MG63 (cell line): ENCODE data around the gene DDX39A. TPM values are rescaled to one million over a fixed set of nuclear protein-coding genes. Genes with fewer than 3 reads are reported as not detected.
"Not testable (repeated sequence)": the region's sequence is repeated elsewhere in the genome, so short reads cannot be mapped to it uniquely, and the experiment has no call there.

Experiments
- DNase-seq: peaks from one replicate; pipeline ENCODE4 v3.0.0-alpha.2; 2020
- H3K27me3 ChIP-seq: fragments of 250-450 bp; sonication (Bioruptor Pico); 2 replicates; pipeline ENCODE4 v1.5.1; 2020; ENCODE audit warnings: mild to moderate bottlenecking, moderate library complexity
- H3K36me3 ChIP-seq: fragments of 250-450 bp; sonication (Bioruptor Pico); 2 replicates; pipeline ENCODE4 v1.5.1; 2020; ENCODE audit warnings: mild to moderate bottlenecking, moderate library complexity
- H3K4me3 ChIP-seq: fragments of 250-450 bp; sonication (Bioruptor Pico); 2 replicates; pipeline ENCODE4 v1.5.1; 2020; ENCODE audit warnings: mild to moderate bottlenecking, moderate library complexity
- H3K9me3 ChIP-seq: fragments of 250-450 bp; sonication (Bioruptor Pico); 2 replicates; pipeline ENCODE4 v1.5.1; 2020; ENCODE audit warnings: mild to moderate bottlenecking, moderate library complexity
- total RNA-seq: library from RNA; depleted of rRNA; stranded (reverse); fragments of >200 nt; shearing (Covaris generic); gene quantifications from 2 replicates; pipeline ENCODE4 v1.2.3, GENCODE V29; 2014; ENCODE audit warnings: low replicate concordance

The DDX39A gene
- total RNA-seq, 1 experiment from 2014 or later: 342 TPM

DNA sequence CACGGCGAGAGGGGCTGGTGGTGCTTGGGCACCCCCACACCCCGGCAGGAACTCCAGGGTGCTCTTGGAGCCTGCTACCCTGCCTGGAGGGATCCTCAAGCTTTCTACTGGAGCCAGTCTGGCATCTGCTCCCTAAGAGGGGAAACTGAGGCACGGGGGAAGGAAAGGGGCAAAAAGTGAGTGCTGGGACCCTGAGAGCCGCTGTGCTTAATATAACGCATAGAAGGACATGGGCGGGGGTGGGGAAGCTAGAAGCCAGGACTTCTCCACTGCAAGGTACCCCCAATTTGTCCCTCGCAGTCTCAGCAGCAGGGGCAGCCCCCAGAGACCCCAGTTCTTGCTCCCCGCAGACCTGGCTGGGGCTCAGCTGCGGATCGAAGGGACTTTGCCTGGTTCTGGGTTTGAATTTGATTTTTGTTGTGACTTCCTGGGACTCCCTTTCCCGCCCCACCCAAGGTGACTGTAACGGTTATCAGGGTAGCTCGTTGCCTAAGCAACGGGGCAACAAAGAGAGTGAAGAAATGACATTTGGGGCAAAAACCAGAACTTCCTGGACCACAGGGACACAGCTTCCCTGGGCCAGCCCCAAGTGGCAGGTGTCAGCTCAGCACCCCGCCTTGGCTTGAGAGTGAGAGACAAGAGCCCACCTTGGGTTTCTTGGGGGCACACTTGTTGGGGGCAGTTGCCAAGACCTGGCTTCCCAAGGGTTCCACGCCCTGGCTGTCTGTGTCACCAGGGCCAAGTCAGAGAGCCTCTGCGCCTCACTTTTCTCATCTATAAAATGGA lies 37.3 kb downstream of the DDX39A start:
- peaks cover 20% of the 10 kb centered on the region for H3K36me3 ChIP-seq
- DNase-seq: peak; percentile 43
- peak overlapping the region; percentile 85 for H3K4me3 ChIP-seq
- no peaks in the 10 kb centered on the region for H3K9me3 ChIP-seq
- no peaks in the 10 kb centered on the region for H3K27me3 ChIP-seq

DNA sequence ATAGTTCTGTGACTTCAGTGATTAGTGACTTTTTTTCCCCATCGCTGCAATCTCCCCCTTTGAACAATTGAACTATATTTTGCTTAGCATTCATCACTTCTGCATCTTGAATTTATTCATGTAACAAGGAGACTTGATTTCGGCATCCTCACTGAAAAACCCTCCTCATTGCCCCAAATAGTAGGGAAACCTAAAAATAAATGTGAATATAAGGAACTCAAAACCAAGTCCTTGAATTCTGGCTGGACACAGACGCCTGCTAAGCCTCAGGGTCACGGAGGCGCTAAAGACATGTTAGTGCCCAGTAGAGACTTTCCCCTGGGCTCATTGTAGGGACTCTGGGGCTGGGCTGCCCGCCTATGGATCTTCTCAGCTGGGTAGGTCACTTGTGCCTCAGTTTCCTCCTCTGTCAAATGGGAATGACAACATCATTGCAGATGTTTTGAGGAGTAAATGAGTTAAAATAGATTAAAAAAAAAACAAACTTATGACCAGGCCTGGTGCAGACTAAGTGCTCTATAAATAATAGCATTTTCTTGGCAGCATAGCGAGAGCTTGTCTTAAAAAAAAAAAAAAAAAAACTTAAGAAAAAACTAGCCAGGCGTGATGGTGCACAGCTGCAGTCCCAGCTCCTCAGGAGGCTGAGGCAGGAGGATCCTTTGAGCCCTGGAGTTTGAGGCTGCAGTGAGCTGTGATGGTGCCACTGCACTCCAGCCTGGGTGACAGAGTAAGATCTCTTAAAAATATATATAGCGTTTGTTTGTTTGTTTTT lies 39.7 kb downstream of the DDX39A start:
- H3K27me3 ChIP-seq: no peaks in the 10 kb centered on the region; the same call in 1 of the 2 replicates
- no peak for DNase-seq
- peaks cover 10% of the 10 kb centered on the region for H3K36me3 ChIP-seq
- no peak overlapping the region for H3K4me3 ChIP-seq
- no peaks in the 10 kb centered on the region for H3K9me3 ChIP-seq

DNA sequence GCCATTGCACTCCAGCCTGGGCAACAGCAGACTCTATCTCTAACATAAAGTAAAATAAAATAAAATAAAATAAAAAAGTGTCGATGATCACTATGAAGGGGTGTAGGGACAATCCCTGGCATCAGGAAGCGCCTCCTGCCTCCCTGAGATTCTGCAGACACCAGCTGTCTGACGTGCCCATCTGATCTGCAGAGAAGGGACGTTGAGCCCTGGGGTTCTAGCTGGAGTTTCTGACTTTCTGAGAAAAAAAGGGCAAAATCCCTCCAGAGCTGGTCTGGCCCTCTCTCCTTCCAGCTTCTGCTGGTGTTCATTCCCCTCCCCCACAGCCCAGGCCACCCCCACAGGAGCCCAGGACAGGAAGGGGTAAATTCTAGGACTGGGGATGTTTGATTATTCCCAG lies 40.3 kb downstream of the DDX39A start:
- H3K9me3 ChIP-seq: no peaks in the 10 kb centered on the region
- H3K36me3 ChIP-seq: peaks cover 10% of the 10 kb centered on the region
- H3K27me3 ChIP-seq: no peaks in the 10 kb centered on the region; the same call in 1 of the 2 replicates
- no peak overlapping the region for H3K4me3 ChIP-seq
- DNase-seq: no peak

DNA sequence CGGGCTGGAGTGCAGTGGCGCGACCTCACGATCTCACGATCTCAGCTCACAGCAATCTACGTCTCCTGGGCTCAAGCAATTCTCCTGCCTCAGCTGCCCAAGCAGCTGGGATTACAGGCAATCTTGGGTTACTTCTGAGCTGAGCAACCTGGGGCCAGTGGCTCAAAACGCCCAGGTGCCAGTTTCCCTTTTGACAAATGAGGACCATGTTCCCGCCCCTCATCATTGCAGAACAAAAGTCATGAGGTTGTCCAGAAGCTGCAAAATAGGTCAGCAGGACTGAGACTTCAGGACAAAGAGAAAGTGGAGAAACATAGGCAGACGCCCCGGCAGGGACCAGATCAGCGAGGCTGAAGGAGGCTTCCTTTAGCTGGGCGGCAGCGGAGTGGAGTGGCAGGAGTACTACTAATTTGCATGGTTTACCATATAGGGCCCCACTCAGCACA lies 41.2 kb downstream of the DDX39A start:
- no peaks in the 10 kb centered on the region; the same call in 1 of the 2 replicates for H3K27me3 ChIP-seq
- 0 out of 2 replicates have a peak, but pooled peaks cover 1% of the 10 kb centered on the region for H3K36me3 ChIP-seq
- no peak for DNase-seq
- H3K4me3 ChIP-seq: peak overlapping the region; percentile 14
- no peaks in the 10 kb centered on the region for H3K9me3 ChIP-seq

DNA sequence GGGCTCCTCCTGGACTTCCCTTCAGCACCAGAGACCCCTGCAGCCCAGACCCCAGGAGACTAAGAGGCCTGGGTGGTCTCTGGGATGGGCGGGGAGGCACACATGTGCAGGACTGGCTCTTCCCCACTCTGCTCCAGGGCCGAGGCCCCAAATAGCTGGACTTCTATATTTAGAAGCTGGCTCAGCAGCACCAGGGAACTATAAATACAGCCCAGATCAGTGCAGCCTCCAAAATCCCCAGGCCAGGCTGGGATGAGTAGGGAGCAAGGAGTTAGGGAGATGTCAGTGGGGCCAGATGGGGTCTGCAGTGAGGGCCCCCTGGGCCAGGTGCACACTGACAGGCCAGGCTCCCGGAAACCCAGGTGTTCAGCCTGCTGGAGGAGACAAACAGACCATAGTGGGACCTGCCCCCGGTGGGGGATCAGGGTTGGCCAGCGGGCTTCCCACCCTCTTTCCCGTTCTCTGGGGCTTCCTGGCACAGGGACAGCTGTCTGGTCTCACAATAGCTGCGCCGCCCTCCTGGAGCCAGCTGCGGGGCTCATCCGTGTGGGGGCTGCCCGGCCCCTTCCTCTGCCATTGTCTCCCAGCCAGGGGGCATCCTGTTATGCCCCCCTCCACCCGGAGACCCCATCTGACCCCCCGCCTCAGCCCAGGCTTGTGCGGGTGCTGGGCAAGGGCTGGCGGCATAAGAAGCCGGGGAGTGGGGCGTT lies 43.4 kb downstream of the DDX39A start:
- Histone ChIP-seq H3K36me3 (no peaks in the 10 kb centered on the region), H3K4me3 (no peak overlapping the region), H3K9me3 (no peaks in the 10 kb centered on the region), H3K27me3 (no peaks in the 10 kb centered on the region; the same call in 1 of the 2 replicates)
- DNase-seq: no peak

DNA sequence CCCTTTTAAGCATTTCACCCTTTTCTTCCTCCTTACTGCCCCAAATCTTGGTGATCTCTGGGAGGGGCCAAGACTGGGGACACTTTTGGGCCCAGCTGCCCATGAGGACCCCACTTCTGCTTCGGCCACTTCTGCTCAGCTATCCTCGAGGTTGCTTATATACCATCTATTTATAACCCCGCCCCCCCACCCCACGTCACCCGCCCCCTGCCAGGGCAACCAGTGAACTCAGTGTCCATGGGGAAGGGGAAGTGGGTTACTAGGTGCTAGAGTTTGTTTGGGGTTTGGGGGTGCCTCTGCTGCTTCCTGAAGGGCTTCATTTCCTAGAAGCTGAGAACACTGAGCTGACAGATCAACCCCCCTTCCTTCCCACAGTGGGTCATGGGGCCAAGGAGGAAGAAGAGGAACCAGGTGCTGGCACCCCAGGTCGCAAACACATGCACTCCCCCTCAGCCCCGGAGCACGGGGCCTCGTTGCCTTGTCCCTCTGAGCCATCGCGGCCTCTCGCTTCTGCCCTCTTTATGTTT lies 44.0 kb downstream of the DDX39A start:
- DNase-seq: no peak
- H3K9me3 ChIP-seq: no peaks in the 10 kb centered on the region
- H3K36me3 ChIP-seq: no peaks in the 10 kb centered on the region
- H3K27me3 ChIP-seq: no peaks in the 10 kb centered on the region; the same call in 1 of the 2 replicates
- H3K4me3 ChIP-seq: no peak overlapping the region

DNA sequence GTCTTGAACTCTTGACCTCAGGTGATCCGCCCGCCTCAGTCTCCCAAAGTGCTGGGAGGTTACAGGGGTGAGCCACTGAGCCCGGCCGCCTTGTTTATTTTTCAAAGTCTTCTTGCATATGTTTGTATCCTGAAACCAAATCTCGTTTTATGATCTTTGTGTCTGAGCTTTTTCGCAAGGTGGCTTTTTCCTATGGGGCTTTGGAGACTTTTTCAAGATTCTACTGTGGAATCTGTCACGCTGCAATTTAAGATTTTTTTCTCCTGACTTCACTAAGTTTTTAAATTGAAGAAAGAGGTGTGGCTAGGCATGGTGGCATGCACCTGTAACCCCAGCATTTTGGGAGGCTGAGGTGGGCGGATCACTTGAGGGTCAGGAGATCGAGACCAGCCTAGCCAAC lies 44.8 kb downstream of the DDX39A start:
- not testable (repeated sequence) for H3K9me3 ChIP-seq, H3K4me3 ChIP-seq, H3K36me3 ChIP-seq, H3K27me3 ChIP-seq, DNase-seq

DNA sequence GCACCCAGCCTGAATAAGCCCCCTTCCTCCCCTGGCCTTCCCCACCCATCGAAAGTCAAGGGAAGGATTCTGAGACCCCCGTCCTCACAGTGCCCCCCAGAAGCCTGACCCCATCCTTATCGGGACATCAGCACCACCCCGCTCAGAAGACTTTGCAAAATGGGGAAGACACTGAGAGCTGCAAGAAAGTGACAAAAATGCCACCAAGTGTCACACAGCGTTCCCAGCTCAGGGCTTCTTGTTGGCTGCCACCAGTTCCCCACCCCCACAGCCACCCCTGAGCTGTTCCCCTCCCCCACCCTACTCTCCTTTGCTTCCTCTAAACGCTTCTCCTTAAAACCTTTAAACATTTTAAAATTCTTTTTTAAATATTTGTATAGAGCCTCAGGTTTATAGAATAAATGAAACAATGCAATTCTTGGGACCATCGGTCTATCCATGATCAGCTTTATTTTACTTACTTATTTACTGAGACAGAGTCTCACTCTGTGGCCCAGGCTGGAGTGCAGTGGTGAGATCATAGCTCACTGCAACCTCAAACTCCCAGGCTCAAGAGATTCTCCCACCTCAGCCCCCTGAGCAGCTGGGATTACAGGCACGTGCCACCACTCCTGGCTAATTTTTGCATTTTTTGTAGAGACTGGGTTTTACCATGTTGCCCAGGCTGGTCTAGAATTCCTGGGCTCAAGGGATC lies 46.6 kb downstream of the DDX39A start:
- not testable (repeated sequence) for H3K4me3 ChIP-seq, H3K9me3 ChIP-seq, H3K27me3 ChIP-seq, H3K36me3 ChIP-seq, DNase-seq

DNA sequence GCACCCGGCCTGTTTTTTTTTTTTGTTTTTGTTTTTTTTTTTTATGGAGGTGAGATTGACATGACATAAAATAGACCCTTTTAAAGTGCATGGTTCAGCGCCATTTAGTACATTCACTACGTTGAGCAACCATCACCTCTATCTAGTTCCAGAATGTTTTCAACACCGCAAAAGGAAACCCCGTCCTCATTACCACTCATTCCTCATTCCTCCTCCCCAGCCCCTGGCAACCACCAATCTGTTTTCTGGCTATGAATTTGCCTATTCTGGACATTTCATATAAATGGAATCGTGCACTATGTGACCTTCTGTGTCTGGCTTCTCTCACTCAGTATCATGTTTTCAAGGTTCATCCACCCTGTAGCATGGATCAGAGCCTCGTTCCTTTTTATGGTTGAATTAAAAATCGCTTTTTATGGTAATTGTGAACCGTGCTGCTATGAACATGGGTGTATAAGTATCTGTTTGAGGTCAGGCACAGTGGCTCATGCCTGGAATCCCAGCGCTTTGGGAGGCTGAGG lies 47.8 kb downstream of the DDX39A start:
- no peak for DNase-seq
- Histone ChIP-seq H3K36me3 (no peaks in the 10 kb centered on the region), H3K9me3 (no peaks in the 10 kb centered on the region), H3K27me3 (no peaks in the 10 kb centered on the region; the same call in 1 of the 2 replicates), H3K4me3 (no peak overlapping the region)

DNA sequence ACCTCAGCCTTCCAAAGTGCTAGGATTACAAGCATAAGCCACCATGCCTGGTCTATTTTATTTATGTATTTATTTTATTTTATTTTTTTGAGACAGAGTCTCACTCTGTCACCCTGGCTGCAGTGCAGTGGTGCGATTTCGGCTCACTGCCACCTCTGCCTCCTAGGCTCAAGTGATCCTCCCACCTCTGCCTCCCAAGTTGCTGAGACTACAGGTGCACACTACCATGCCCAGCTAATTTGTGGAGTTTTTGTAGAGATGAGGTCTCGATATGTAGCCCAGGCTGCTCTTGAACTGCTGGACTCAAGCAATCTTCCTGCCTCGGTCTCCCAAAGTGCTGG lies 48.2 kb downstream of the DDX39A start:
- no peaks in the 10 kb centered on the region for H3K9me3 ChIP-seq
- no peak for DNase-seq
- no peak overlapping the region for H3K4me3 ChIP-seq
- no peaks in the 10 kb centered on the region for H3K36me3 ChIP-seq
- H3K27me3 ChIP-seq: no peaks in the 10 kb centered on the region; the same call in 1 of the 2 replicates

DNA sequence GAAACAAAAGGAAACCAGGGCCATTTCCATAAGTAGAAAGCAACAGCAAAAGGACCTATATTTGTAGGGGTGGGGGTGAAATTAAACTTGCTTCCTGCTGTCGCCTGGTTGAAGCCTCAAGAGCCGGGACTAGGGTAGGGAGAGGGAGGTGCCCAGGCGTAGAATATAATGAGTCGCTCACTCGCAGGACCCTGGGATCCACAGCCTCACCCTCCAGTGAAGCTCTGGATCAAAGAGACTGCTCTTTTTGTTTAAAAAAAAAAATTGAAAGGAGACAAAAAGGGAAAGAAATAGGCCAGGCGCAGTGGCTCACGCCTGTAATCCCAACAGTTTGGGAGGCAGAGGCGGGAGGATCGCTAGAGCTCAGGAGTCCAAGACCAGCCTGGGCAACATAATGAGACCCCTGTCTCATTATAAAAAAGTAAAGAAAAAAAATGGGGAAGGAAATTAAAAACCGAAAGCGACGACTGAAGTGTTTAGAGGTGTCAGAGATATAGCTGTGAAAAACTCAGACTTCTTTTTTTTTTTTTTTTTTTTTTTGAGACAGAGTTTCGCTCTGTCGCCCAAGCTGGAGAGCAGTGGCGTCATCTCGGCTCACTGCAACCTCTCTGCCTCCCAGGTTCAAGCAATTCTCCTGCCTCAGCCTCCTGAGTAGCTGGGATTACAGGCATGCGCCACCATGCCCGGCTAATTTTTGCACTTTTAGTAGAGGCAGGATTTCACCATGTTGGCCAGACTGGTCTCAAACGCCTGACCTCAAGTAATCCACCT lies 48.8 kb downstream of the DDX39A start:
- H3K36me3 ChIP-seq: no peaks in the 10 kb centered on the region
- H3K4me3 ChIP-seq: no peak overlapping the region
- no peaks in the 10 kb centered on the region for H3K27me3 ChIP-seq
- no peak for DNase-seq
- no peaks in the 10 kb centered on the region for H3K9me3 ChIP-seq

DNA sequence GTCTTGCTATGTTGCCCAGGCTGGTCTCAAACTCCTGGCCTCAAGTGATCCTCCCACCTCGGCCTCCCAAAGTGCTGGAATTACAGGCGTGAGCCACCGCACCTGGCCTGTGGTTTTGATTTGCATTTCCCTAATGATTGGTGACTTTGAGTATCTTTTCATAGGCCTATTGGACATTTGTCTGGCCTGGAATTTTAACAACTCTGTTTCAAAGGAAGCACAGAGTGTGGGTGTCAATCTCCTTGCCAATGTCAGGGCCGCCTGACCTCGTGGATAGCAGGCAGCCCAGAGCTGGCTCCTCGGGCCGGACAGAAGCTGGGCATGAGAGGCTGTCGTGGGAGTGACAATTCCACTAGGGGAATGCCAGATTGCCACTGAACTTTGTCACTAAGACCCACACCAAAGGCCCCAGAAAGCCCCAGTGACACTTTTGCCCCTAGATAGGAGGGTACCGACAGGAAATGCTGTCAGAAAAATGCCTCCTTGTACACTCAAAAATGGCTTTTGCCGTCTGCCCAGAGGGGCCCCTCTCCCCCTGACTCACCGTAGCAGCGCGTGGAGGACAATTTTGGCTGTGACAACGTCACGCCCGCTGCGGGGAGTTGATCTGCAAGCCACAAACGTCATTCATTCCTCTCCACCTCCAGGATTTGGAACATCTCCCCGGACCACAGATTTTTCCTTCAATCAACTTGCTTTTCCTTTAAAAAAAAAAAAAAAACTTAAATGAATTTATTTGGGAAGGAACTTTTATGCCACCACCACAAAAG lies 49.6 kb downstream of the DDX39A start:
- H3K9me3 ChIP-seq: no peaks in the 10 kb centered on the region
- no peaks in the 10 kb centered on the region for H3K27me3 ChIP-seq
- H3K36me3 ChIP-seq: no peaks in the 10 kb centered on the region
- peak; percentile 24 for DNase-seq
- no peak overlapping the region for H3K4me3 ChIP-seq

DNA sequence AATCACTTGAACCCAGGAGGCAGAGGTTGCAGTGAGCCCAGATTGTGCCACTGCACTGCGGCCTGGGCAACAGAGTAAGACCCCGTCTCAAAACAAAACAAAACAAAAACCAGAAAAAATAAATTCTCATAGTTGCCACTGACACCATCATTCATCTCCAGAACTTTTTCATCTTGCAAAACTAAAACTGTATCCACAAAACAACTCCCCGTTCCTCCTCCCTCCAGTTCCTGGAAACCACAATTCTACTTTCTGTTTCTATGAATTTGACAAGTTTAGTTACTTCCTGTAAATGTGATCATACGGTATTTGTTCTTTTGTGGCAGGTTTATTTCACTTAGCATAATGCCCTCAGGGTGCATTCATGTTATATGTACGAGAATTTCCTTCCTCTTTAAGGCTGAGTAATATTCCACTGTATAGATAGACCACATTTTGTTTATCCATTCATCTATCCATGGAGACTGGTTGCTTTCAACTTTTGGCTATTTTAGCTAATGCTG lies 51.1 kb downstream of the DDX39A start:
- Histone ChIP-seq H3K36me3 (no peaks in the 10 kb centered on the region), H3K27me3 (no peaks in the 10 kb centered on the region), H3K4me3 (no peak overlapping the region), H3K9me3 (no peaks in the 10 kb centered on the region)
- no peak for DNase-seq

DNA sequence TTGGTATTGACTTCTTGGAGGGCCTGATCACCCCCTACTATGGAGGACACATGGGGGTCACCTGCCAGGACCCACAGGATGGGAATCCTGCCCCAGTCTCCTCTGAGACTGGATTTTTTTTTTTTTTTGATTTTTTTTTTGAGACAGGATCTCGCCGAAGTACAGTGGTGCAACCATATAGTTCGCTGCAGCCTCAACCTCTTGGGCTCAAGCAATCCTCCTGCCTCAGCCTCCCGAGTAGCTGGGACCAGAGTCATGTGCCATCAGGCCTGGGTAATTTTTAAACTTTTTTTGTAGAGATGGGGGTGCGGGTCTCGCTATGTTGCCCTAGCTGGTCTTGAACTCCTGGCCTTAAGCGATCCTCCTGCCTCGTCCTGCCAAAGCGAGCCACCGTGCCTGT lies 52.1 kb downstream of the DDX39A start:
- Histone ChIP-seq H3K4me3 (no peak overlapping the region), H3K36me3 (no peaks in the 10 kb centered on the region), H3K9me3 (no peaks in the 10 kb centered on the region), H3K27me3 (no peaks in the 10 kb centered on the region)
- DNase-seq: no peak

DNA sequence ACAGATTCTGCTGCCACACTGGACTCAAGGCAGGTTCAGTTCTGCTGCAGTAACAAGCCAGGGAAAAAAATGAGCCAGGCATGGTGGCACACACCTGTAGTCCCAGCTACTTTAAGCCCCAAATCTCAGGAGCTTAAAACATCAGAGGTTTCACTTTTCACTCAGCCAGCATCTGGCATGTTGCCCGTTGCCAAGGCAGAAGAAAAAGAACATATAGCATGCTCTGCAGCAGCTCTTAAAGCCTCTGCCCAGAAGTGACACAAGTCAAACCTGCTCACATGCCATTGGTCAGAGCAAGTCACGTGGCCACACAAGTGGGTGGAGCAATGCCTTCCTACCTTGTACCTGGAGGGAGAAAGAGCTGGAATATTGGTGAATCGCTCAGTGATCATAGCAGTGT lies 52.6 kb downstream of the DDX39A start:
- DNase-seq: peak; percentile 75
- no peak overlapping the region for H3K4me3 ChIP-seq
- H3K9me3 ChIP-seq: no peaks in the 10 kb centered on the region
- no peaks in the 10 kb centered on the region for H3K27me3 ChIP-seq
- no peaks in the 10 kb centered on the region for H3K36me3 ChIP-seq
